ENCODE results near the gene TAS2R8.

GRCh38 chr12:10759657-10760056 lies 47.4 kb downstream of the TAS2R8 start:
- TF ChIP-seq EZH2 (IDR thresholded peaks at IDR 0.05; ENCODE audit: low read length, unreplicated experiment), result no peak
- no peak for TF ChIP-seq CTCF (conservative IDR thresholded peaks at IDR 0.05; ENCODE audit: low read depth, low read length)
- TF ChIP-seq EZH2phosphoT487 (IDR thresholded peaks at IDR 0.05; ENCODE audit: borderline replicate concordance, low read length), result no peak
